Large intestine (tissue), 3 donors: ENCODE measurements around the gene GOLGA3. TPM values are rescaled to one million over a fixed set of nuclear protein-coding genes. Genes with fewer than 3 reads are reported as not detected.

Experiments used
- DNase-seq, 2 donors: peaks; one replicate each; pipeline versions ENCODE4 v3.0.0 to v3.0.0-alpha.2; 2013
- H3K27ac ChIP-seq: one replicate; pipeline ENCODE4 v1.5.1; 2013; ENCODE audit warnings: low read length
- H3K27me3 ChIP-seq: 2 replicates; pipeline ENCODE4 v1.6.1; 2013; ENCODE audit warnings: low read length; ENCODE audit not compliant: control insufficient read depth, insufficient read depth
- H3K36me3 ChIP-seq: 2 replicates; pipeline ENCODE4 v1.6.1; 2013; ENCODE audit warnings: low read length; ENCODE audit not compliant: control insufficient read depth, insufficient read depth
- H3K4me1 ChIP-seq: one replicate; pipeline ENCODE4 v1.6.1; 2013; ENCODE audit warnings: low read length; ENCODE audit not compliant: control insufficient read depth, insufficient read depth
- H3K4me3 ChIP-seq: one replicate; pipeline ENCODE4 v1.5.1; 2013; ENCODE audit warnings: low read length
- H3K9me3 ChIP-seq: one replicate; pipeline ENCODE4 v1.6.1; 2013; ENCODE audit warnings: mild to moderate bottlenecking, low read depth, low read length, moderate library complexity; ENCODE audit not compliant: control insufficient read depth
- WGBS: methylation state at CpG from one replicate; pipeline ENCODE4 v1.1.5; 2013; ENCODE audit warnings: low lambda C conversion rate; ENCODE audit not compliant: insufficient coverage; 5-methylcytosine and 5-hydroxymethylcytosine counted together
- polyA plus RNA-seq: library from polyadenylated mRNA; unstranded; fragments of 120-200 nt; gene quantifications from one replicate; pipeline ENCODE4 v1.2.1, GENCODE V29; 2013

Gene GOLGA3
- polyA plus RNA-seq, 1 donor = 31.9 TPM

- no peak for DNase-seq
- Histone ChIP-seq H3K4me3 (no peak overlapping the region), H3K36me3 (peaks cover 86% of the 10 kb centered on the region), H3K9me3 (no peaks in the 10 kb centered on the region), H3K27me3 (no peaks in the 10 kb centered on the region), H3K27ac (no peak overlapping the region), H3K4me1 (no peaks in the 10 kb centered on the region)
- no CpG with 5 or more reads among the region's 15 CpGs for WGBS
Measured at GRCh38 chr12:132736913-132737312, 91.8 kb downstream of the GOLGA3 start.

GRCh38 chr12:132736378-132736777, 92.3 kb downstream of the GOLGA3 start:
- Histone ChIP-seq H3K9me3 (no peaks in the 10 kb centered on the region), H3K27ac (no peak overlapping the region), H3K27me3 (no peaks in the 10 kb centered on the region), H3K4me1 (no peaks in the 10 kb centered on the region), H3K36me3 (peaks cover 89% of the 10 kb centered on the region), H3K4me3 (no peak overlapping the region)
- no CpG with 5 or more reads among the region's 12 CpGs for WGBS
- DNase-seq = no peak

DNA sequence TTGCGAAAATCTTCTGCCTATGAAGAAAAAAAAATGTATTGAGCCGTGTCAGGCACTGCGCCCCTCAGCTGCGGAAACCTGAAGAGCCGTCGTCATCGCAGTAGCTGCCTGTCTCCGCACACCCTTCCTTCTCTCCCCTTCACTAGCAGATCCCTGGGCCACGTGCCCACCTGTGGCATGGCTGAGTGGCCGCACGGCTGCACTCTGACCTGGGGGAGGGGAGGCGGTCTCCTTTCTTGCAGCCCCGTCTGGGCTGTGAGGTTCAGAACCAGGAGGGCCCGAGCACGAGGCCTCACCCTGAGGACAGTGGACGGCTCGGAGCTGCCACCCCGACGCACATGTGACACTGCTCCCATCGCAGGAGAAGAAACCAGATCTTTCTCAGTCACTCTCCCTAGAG, 93.2 kb downstream of the GOLGA3 start:
- Histone ChIP-seq H3K27me3 (no peaks in the 10 kb centered on the region), H3K4me3 (no peak overlapping the region), H3K36me3 (peaks cover 90% of the 10 kb centered on the region), H3K4me1 (no peaks in the 10 kb centered on the region), H3K9me3 (no peaks in the 10 kb centered on the region), H3K27ac (no peak overlapping the region)
- no CpG with 5 or more reads among the region's 20 CpGs for WGBS
- no peak for DNase-seq

DNA sequence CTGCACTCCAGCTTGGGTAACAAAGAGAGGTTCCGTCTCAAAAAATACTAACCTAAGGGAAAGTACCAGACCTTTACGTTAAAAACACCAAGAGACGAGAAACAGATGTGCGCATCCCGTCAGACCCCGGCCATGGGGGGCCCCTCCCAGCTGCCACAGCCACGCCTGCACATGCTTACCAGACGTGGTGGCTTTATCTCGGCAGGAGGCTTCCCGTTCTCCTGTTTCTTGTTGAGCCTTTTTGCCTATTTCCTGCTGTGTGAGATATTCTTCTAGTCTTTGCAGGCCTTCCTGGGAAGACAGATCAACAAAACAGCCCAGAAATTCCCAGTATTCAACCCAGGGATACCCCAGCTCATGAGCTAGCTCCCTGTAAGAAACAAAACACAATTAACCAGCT, 94.5 kb downstream of the GOLGA3 start:
- no CpG with 5 or more reads among the region's 10 CpGs for WGBS
- H3K4me1 ChIP-seq = no peaks in the 10 kb centered on the region
- H3K36me3 ChIP-seq = peaks cover 87% of the 10 kb centered on the region
- no peaks in the 10 kb centered on the region for H3K9me3 ChIP-seq
- no peak overlapping the region for H3K4me3 ChIP-seq
- H3K27me3 ChIP-seq = no peaks in the 10 kb centered on the region
- DNase-seq = no peak
- H3K27ac ChIP-seq = no peak overlapping the region

GRCh38 chr12:132731574-132731973, 97.1 kb downstream of the GOLGA3 start:
- peaks cover 5% of the 10 kb centered on the region for H3K9me3 ChIP-seq
- H3K27ac ChIP-seq = no peak overlapping the region
- DNase-seq = no peak
- WGBS = 67% methylated on average over 1 of the region's 17 CpGs
- H3K4me3 ChIP-seq = no peak overlapping the region
- H3K36me3 ChIP-seq = peaks cover 88% of the 10 kb centered on the region
- no peaks in the 10 kb centered on the region for H3K4me1 ChIP-seq
- no peaks in the 10 kb centered on the region for H3K27me3 ChIP-seq

GRCh38 chr12:132730353-132730752, 98.3 kb downstream of the GOLGA3 start:
- Histone ChIP-seq H3K9me3 (peaks cover 5% of the 10 kb centered on the region), H3K27ac (no peak overlapping the region), H3K4me3 (no peak overlapping the region), H3K27me3 (no peaks in the 10 kb centered on the region), H3K36me3 (peaks cover 88% of the 10 kb centered on the region), H3K4me1 (no peaks in the 10 kb centered on the region)
- no CpG with 5 or more reads among the region's 11 CpGs for WGBS
- no peak for DNase-seq

DNA sequence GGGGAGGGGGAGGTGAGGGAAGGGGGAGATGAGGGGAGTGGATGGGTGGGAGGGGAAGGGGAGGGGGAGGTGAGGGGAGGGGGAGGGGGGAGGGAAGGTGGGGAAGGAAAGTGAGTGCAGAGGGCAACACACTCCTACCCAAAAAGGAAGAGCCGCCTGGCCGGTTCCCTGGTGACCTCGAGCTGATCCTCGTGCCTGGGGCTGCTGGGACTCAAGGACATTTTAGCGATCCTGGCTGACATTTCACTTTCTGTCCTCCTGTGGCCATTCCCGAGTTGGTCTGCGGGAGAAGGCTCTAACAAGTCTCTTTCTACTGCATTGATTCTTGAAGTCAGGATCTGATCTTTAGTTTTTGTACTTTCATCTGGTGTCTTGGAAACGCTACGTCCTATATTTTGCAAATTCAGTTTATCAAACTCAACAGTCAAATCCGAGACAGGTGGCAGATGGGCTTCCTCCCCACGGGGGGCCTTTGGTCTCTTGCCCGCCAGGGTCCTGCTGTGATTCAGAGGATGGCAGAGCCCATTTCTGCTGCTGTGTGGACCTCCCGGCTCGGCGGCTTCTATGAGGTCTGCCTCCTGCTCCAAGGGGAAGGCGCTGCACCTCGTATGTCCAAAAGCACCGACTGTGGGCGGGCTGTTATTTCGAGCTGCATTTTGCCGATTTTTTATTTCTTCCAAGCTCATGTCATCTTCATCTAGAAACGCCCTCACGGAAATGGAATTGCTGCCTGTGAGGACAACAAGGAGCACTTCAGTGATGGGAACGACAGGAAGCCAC, 98.9 kb downstream of the GOLGA3 start:
- Histone ChIP-seq H3K4me3 (no peak overlapping the region), H3K9me3 (peaks cover 5% of the 10 kb centered on the region), H3K27ac (no peak overlapping the region), H3K4me1 (no peaks in the 10 kb centered on the region), H3K36me3 (peaks cover 88% of the 10 kb centered on the region), H3K27me3 (no peaks in the 10 kb centered on the region)
- WGBS = no CpG with 5 or more reads among the region's 24 CpGs
- DNase-seq = no peak

GRCh38 chr12:132728502-132728901, 100.2 kb downstream of the GOLGA3 start:
- Histone ChIP-seq H3K4me3 (no peak overlapping the region), H3K27ac (no peak overlapping the region), H3K27me3 (no peaks in the 10 kb centered on the region), H3K4me1 (no peaks in the 10 kb centered on the region), H3K9me3 (peaks cover 5% of the 10 kb centered on the region), H3K36me3 (peaks cover 87% of the 10 kb centered on the region)
- DNase-seq = no peak
- WGBS = no CpG with 5 or more reads among the region's 7 CpGs

DNA sequence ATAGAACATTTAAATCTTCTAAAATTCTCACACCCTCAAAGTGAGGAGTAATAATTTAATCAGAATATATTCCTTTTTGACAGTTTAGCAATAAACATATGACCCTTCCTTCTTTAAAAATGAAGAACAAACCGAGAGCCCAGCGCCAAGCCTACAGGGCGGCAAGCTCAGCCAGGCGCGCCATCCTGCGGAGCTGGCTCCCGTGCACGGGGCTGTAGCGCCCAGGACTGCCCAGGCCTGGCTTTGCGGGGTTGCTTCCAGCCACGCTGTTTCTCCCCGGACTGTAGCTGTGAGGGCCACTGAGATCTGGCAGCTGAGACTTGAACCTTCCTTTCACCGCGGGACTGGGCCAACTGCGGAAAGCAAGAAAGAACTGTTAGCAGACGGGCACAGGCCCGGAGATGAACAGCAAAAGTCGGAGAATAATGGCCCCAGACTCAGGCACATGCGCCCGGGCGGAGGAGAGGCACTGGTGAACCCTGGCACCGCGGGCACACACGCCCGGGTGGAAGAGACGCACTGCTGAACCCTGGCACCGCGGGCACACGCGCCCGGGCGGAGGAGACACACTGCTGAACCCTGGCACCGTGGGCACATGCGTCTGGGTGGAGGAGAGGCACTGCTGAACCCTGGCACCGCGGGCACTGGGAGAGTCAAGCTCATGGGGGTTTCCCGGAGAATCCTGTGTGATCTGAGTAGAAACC, 101.4 kb downstream of the GOLGA3 start:
- Histone ChIP-seq H3K27ac (no peak overlapping the region), H3K4me3 (no peak overlapping the region), H3K4me1 (no peaks in the 10 kb centered on the region), H3K36me3 (peaks cover 82% of the 10 kb centered on the region), H3K9me3 (peaks cover 5% of the 10 kb centered on the region), H3K27me3 (no peaks in the 10 kb centered on the region)
- WGBS = no CpG with 5 or more reads among the region's 37 CpGs
- DNase-seq = no peak

GRCh38 chr12:132726386-132726785, 102.3 kb downstream of the GOLGA3 start:
- Histone ChIP-seq H3K27ac (no peak overlapping the region), H3K4me1 (no peaks in the 10 kb centered on the region), H3K4me3 (no peak overlapping the region), H3K27me3 (no peaks in the 10 kb centered on the region), H3K36me3 (peaks cover 79% of the 10 kb centered on the region), H3K9me3 (peaks cover 5% of the 10 kb centered on the region)
- no peak for DNase-seq
- WGBS = 100% methylated on average over 1 of the region's 12 CpGs
